GM19438 (cell line): ENCODE measurements around the gene LCOR.
"Not testable (repeated sequence)": the region's sequence is repeated elsewhere in the genome, so short reads cannot be mapped to it uniquely, and the experiment has no call there.

ENCODE experiments used
- ATAC-seq: cut with Tn5 transposase; IDR thresholded peaks from one replicate; pipeline ENCODE4 v1.9.1; 2021; ENCODE audit warnings: low read depth; ENCODE audit not compliant: unreplicated experiment

LCOR gene

DNA sequence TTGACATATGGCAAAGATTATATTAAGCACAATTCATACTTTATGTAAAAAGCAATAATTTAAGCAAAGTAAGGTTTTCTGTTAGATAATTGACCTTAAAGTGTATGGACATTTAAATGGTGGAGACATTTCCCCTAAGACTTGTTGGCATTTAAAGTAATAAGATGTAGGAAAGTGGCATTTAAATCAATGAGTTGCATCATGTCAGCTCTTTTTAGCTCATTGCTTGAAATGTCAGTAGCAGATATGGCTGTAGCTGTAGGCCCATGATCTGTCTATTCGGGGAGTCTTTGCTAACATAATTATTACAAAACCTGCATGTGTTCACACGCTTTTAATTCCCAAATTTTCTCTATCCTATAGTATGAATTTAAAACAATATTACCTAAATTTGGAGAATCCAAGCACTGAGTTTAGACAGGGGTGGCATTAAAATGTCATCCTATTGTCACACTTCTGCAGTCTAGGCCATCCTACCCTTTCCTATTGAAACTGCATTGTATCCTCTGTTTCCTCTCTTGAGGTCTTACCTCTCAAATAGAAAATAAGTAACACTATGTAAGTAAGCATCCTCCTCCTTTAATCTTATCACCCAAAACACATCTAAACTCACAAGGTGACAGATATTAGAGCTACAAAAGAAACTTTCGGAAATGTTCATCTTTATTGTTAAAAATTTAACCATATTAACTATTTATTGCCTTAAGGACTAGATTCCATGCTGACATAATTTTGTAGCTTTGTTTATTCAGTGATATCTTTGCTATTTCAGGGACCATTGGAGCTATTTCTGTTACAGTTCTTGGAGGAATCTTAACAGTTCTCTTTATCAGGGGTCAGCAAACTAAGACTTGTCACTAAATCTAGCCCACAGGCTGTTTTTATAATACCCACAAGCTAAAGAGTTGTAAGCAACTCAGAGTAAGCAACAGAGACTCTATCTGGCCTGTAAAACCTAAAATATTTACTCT lies 91.2 kb downstream of the LCOR start:
- ATAC-seq: no peak

DNA sequence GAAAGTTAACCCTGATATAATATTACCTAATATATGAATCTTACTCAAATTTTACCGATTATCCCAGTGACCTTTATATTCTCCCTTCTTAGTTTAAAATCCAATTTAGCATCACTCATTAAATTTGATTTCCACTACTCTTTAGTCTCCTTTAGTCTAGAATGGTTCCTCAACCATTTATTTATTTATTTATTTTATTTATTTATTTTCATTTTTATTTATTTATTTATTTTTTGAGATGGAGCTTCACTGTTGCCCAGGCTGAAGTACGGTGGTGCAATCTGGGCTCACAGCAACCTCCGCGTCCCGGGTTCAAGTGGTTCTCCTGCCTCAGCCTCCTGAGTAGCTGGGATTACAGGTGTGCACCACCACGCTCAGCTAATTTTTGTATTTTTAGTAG lies 92.8 kb downstream of the LCOR start:
- no peak for ATAC-seq

DNA sequence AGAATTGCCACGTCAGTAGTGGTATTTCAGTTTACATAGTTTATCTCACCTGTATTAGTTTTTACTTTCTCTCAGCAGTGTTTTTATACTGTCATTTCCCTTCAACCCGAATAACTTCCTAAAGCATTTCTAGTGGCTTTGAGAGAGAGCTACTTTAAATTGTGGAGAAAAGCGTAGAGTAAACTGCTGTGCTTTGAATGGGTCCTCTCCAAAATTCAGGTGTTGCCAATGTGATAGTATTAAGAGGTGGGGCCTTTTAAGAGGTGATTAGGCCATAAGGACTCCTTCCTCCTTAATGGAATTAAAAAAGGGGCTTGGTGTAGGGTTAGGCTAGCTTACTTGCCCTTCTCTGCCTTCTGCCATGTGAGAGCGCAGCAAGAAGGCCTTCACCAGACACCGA lies 98.4 kb downstream of the LCOR start:
- ATAC-seq: no peak

DNA sequence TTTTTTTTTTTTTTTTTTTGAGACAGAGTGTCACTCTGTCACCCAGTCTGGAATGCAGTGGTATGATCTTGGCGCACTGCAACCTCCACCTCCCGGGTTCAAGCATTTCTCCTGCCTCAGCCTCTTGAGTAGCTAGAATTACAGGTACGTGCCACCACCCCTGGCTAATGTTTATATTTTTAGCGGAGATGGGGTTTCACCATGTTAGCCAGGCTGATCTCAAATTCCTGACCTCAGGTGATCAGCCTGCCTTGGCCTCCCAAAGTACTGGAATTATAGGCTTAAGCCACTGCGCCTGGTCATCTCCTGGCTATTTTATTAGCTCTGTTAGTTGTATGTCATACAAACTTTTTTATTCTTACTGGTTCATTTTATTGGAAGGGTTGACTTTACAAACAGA lies 103.0 kb downstream of the LCOR start:
- no peak for ATAC-seq

DNA sequence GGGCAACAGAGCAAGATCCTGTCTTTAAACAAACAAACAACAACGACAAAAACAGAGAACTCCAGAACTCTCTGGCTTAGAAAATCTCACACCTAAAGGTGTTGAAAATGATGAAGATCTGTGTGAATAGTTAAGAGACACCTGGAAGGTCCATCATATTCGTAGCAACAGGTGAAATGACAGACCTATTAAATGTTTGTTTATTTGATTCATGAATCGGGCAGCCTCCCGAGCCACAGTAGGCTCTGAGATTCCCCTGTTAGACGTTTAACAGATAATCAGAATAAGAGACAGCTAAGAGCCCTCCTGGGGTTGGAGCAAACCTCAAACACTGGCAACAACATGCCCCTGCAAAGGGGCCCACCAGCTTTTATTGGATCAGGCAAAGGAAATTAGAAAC lies 103.7 kb downstream of the LCOR start:
- no peak for ATAC-seq

DNA sequence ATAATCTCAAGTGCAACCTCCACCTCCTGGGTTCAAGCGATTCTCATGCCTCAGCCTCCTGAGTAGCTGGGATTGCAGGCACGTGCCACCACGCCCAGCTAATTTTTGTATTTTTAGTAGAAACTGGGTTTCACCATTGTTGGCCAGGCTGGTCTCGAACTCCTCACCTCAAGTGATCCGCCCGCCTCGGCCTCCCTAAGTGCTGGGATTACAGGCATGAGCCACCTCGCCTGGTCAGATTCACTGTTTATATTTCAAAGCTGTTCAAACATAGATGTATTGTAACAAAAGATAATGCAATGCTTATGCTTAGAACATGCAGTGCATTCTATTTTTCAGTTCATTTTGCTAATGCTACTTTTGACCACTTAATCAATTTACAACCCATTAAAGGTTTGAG lies 111.1 kb downstream of the LCOR start:
- not testable (repeated sequence) for ATAC-seq

DNA sequence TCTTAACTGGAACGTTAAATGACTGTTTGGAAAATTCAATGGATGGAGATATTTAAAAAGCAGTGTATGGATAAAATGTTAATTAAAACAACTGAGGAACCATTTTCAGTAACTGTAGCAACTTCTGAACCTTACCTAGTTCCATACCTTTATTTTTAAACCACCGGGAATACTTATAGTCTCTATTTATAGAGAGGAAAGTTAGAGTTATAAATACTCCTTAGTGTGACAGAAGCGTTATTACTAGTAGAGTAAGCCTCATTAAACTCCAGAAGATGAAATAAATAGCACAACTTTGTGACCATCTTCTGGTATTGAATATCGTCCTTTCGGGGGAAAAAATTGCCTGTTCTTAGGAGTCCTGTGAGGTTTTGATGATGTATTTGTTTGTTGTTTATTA lies 114.9 kb downstream of the LCOR start:
- no peak for ATAC-seq

DNA sequence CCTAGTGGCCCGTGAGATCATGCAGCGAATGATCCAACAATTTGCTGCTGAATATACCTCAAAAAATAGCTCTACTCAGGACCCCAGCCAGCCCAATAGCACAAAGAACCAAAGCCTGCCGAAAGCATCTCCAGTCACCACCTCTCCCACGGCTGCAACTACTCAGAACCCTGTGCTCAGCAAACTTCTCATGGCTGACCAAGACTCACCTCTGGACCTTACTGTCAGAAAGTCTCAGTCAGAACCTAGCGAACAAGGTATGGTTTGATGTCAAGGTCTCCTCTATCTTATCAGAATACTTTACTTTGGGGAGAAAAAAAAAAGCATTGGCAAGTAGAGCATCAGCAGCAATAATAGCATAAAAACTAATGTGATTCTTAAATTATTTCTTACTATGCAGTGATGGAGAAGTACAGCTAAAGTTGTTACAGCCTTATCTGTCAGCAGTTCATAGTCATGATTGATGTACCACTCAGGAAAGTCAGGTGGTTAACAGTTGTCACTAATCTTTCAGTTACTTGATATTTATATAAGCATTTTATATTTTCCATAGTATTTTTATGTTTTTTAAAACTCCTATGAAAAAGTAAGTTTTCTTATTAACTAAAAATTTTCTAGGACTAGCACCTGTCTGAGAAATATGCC lies 117.1 kb downstream of the LCOR start:
- no peak for ATAC-seq

DNA sequence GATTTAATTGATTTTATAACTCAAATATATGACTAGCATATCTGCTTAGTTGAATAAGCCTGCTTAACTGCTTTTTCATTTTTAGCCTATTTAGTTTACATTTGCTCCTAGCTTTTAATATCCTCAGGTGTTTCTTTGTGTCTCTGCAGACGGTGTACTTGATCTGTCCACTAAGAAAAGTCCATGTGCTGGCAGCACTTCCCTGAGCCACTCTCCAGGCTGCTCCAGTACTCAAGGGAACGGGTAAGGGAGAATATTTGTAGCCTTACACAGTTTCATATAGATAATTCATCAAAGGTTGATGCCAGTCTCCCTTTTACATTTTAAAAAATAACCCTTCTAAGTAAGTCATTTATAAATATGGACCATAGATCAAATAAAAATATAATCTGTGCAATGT lies 119.9 kb downstream of the LCOR start:
- no peak for ATAC-seq

DNA sequence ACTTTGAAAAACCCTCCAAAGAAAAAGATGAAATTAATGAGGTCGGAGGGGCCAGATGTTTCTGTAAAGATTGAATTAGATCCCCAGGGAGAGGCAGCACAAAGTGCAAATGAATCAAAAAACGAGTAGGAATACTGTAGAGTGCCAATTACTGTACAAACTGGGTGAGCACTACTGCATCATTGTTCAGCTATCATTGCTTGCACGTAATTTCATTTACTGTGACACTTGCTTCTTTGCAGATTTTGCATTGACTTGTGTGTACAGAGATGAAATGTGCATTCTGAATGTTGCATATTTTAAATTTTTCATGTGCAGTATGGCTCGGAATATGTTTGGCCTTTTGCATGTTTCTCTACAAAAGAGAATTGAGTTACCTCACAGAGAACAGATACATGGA lies 123.7 kb downstream of the LCOR start:
- ATAC-seq: no peak

DNA sequence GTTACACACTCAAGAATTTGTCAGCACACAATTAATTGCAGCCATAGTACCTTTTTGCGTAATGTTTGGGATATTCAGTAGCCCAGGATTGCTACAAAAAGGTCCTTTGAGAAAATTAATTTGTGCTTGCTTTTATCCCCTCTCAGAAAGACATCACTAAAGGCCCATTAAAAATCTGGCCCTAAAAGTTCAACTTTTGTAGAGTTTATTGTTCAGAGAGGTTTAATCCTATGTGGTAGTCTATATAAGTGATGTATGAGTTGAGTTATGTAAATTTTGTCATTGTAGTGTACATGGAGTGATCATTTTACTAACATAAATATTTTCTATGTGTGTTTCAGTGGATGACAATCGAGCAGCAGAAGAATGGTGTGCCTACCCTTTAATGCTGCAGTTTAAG lies 126.0 kb downstream of the LCOR start:
- ATAC-seq: no peak

DNA sequence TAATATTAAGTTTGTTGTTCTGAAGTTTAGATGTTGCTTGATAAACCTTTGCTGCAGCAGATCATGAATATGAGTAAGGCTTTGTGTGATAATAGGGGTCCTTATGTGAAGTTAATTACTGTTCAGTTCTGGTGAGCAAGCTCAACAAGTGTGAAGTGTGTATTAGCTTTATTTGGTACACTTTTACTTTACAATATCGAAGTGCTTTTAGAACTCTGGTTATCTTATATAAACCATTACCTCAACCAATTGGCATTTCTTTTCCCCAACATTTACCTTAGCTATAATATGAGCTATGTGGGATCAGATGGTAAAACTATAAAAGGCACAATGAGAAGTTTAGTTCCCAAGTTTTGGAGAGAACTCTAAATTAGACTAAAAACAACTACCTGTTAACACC lies 127.6 kb downstream of the LCOR start:
- ATAC-seq: no peak

DNA sequence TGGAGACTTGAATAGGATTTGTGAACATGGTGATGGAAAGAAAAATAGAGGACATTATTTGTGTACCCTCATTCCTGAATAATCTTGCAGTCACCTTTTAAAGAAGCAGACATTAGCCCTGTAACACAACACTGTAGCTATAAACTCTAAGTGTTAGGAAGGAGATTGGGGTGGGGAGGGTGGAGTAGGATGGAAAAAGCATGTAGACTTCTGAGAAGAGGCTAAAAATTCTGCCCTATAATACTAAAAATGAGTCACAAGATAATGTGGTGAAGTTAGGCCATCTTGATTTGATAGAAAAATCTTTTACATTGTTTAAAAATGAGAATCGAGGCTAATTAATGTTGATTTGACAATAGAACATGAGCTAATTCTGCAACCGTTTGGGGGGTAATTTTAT lies 128.8 kb downstream of the LCOR start:
- no peak for ATAC-seq

DNA sequence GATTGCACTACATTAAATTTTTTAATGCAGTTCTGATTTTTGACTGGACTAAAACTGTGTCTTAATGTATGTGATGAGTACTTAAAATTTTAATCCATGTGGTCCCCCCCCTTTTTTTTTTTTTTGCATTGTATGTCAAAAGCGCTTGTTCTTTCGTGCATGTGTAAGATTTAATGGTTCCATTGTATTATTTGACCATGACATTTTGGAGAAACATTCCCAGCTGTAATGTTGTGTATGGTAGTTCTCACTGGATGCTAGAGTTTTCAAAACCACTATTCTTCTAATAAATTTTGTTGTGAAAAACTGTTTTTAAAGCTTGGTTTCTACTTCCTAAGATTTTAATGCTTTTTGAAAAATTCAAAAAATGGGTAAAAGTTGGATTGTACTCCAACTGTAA lies 132.0 kb downstream of the LCOR start:
- ATAC-seq: no peak

DNA sequence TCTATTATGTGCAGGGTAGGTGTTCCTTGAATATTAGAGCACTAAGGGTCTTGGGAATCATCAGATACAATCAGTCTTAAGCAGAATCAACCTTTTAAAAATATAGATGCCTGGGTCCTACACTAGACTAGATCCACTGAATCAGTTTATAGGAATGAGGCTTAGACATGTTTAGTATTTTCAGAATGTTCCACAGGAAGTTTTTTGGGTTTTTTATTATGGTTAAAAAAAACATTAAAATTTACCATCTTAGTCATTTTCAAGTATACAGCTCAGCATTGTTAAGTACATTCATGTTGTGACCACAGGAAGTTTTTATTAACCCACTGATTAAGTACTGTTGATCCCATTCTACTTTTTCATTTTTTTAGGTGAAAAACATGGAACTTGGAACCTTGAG lies 135.7 kb downstream of the LCOR start:
- no peak for ATAC-seq

DNA sequence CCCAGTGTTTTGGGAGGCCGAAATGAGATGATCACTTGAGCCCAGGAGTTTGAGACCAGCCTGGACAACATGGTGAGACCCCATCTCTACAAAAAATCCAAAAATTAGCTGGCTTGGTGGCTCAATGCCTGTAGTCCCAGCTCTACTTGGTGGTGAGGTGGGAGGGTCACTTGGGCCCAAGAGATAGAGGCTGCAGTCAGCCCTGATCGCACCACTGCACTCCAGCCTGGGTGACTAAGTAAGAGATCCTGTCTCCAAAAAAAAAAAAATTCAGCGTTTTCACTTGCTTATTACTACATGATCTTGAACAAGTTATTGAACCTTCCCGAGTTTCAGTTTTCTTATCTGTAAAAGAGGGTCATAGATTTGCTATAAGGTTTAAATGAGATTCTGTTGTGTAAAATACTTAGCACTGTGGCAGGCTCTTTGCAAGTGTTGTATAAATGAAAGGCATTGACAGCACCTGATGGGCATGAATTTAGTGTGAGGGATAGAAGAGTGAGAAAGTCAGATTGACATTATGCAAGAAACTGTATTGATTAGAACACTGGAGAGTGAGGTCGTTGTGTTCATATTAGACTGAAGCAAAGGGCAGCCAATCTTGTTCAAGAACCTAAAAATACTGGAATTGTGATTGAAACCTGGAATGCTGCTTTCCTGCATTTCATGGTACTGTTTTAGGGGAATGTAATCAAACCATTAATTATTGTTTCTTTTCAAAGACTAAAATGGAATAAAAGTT lies 136.8 kb downstream of the LCOR start:
- ATAC-seq: no peak

DNA sequence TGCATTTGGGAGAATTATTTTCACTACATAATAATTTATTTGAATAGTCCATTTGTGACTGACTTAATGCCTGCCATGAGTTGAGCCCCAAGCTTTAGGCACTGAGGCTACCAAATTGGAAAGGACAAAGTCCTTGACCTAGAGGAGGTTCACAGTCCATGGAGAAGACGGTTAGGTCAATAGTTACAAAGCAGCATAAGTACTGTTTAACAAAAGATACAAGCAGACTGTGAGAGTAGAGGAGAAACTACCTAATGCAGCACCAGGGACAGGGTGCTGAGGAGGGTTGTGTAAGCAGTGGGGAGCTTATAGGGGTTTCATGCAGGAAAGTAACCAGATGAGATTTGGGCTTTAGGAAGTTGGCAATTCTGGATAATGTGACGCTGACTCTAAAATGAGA lies 139.2 kb downstream of the LCOR start:
- no peak for ATAC-seq

DNA sequence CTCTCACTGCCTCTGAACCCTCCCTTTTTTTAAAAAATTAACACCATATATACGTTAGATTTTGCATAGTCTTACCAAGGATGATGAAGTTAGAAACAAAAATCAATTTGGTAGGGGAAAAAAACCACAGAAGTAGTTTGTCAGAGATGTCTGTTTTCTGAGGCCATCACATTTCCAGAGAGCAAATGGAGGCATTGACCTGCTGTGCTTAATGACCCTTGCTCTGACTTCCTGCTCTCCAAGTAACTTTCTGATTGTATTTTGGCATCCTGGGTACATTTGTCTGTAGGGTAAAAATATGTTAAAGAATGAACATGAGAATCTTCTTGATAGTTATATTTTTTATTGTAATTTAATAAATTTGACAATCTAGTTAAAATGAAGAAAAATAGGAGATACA lies 140.2 kb downstream of the LCOR start:
- ATAC-seq: no peak

DNA sequence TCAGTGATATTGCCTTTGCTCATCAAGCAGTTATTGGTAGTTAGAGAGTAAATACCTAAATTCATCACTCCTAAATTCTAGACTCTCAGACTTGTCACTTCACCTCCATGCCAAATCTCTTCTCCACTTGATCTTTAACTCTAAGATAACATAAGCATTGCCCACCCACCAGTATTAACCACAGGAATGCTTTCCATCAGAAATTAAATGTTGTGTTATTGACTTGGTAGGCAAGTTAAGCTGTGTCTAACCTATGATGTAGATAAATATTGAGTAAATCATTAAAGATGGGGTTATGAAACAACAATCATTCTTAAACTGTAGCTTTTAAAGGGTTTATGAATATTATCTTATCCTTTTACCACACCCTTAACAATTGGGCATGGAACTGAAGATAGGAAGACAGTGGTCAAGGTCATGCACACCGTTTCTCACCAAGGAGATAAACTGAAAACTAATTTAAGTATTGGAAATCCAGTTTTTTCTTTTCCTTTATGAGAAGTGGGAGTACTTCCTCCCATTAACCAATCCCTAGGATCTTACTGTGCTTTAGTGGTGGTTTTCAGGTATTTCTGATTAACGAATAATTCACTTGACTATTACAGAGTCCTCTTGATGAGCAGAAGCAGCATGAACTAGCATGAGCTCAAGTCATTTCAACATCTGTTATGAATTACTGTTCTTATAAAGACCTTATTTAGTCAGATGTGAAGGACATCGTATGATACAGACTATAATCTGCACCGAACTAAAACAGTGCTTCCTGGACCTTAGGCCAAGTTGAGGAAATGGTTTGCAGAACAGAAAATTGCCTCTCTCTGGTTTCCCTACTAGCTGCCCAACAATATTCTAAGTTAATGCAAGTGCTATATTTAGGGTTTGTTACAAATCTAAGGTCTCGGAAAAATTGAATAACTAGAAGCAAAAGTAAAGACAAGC lies 142.0 kb downstream of the LCOR start:
- no peak for ATAC-seq

DNA sequence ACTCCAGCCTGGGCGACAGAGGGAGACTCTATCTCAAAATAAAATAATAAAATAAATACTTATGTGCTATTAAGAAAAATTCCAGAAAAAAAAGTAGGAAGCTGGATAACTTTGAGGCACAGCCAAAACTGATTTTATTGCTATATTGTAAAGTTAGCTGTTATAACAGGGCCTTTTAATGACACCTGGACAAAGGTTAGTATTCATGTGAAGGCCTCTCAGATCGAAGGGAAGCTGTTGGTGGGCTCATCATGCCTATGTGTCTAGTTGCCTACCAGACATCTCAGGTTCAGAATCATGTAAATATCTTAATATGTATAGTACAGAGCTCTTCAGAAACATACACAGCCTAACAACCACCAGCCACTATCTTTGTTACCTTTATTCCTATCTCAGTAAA lies 143.0 kb downstream of the LCOR start:
- ATAC-seq: no peak
